OCI-LY7 (cell line): ENCODE results near the gene PGM2L1. TPM values are rescaled to one million over a fixed set of nuclear protein-coding genes. Genes with fewer than 3 reads are reported as not detected.

Source experiments
- BruUV-seq: library from RNA; stranded (reverse); fragments of 400-500 nt; replicated peaks from 2 replicates; lab custom pipeline; 2021; lab: Mats Ljungman, UMichigan
- CTCF ChIA-PET: fragments of 300-600 bp; sonication (Branson Sonifier 250); formaldehyde crosslinking; loops from one replicate; lab custom pipeline; 2022; ENCODE audit warnings: antibody characterized with exemption; ENCODE audit not compliant: unreplicated experiment; lab: Charles Lee
- POLR2A ChIA-PET: fragments of 300-600 bp; sonication (Branson Sonifier 250); formaldehyde crosslinking; loops from one replicate; lab custom pipeline; 2022; ENCODE audit warnings: antibody characterized with exemption; lab: Charles Lee
- DNase-seq: peaks from one replicate; pipeline ENCODE4 v3.0.0-alpha.2; 2015; ENCODE audit warnings: low spot score
- H2AFZ ChIP-seq: fragments of 200-600 bp; sonication (generic), shearing (Covaris generic); 2 replicates; pipeline ENCODE4 v1.6.1; 2014; ENCODE audit warnings: mild to moderate bottlenecking, antibody characterized with exemption, low read length, moderate library complexity
- H3K27ac ChIP-seq: fragments of 200-600 bp; sonication (generic); 2 replicates; pipeline ENCODE4 v1.5.1; 2014; ENCODE audit warnings: mixed run types, low read depth, mild to moderate bottlenecking, moderate library complexity, low read length, inconsistent platforms; ENCODE audit not compliant: poor library complexity, severe bottlenecking
- H3K36me3 ChIP-seq: fragments of 200-600 bp; sonication (generic); 2 replicates; pipeline ENCODE4 v1.6.1; 2014; ENCODE audit warnings: mild to moderate bottlenecking, antibody characterized with exemption, low read length, moderate library complexity, mixed read lengths; ENCODE audit not compliant: insufficient read depth
- H3K4me1 ChIP-seq: fragments of 200-600 bp; sonication (generic); 2 replicates; pipeline ENCODE4 v1.5.1; 2014; ENCODE audit warnings: mild to moderate bottlenecking, low read length; ENCODE audit not compliant: insufficient read depth, poor library complexity, severe bottlenecking
- H3K4me2 ChIP-seq: fragments of 200-600 bp; sonication (generic); 2 replicates; pipeline ENCODE4 v1.6.1; 2014; ENCODE audit warnings: mild to moderate bottlenecking, low read length
- H3K4me3 ChIP-seq: fragments of 200-600 bp; sonication (generic); 2 replicates; pipeline ENCODE4 v1.5.1; 2014; ENCODE audit warnings: mild to moderate bottlenecking, low read depth, low read length; ENCODE audit not compliant: poor library complexity, severe bottlenecking
- H3K79me2 ChIP-seq: fragments of 200-600 bp; sonication (generic); 2 replicates; pipeline ENCODE4 v1.6.1; 2016; ENCODE audit warnings: low read depth, mild to moderate bottlenecking, low read length, moderate library complexity, mixed read lengths; ENCODE audit not compliant: insufficient read depth
- H3K9me2 ChIP-seq: fragments of 200-600 bp; sonication (generic); 2 replicates; pipeline ENCODE4 v1.6.1; 2016; ENCODE audit warnings: mild to moderate bottlenecking, low read length, mixed read lengths; ENCODE audit not compliant: insufficient read depth
- H3K9me3 ChIP-seq: fragments of 200-600 bp; sonication (generic); 2 replicates; pipeline ENCODE4 v1.6.1; 2014; ENCODE audit warnings: mild to moderate bottlenecking, mixed run types, low read length, mixed read lengths
- H4K20me1 ChIP-seq: fragments of 200-600 bp; sonication (generic); 2 replicates; pipeline ENCODE4 v1.6.1; 2014; ENCODE audit warnings: mild to moderate bottlenecking, antibody characterized with exemption, low read length, moderate library complexity, mixed read lengths; ENCODE audit not compliant: insufficient read depth
- EZH2phosphoT487 ChIP-seq: fragments of 200-600 bp; sonication (generic); IDR thresholded peaks from 2 replicates; pipeline ENCODE4 v1.6.1; 2018; ENCODE audit warnings: low read depth, borderline replicate concordance, mild to moderate bottlenecking, mixed run types, antibody characterized with exemption, low read length, moderate library complexity, mixed read lengths
- intact Hi-C: fragments of 100-400 bp; cut with micrococcal nuclease; formaldehyde crosslinking; loops from one replicate; pipeline ENCODE4 v1.10.0; 2022; ENCODE audit not compliant: unreplicated experiment
- total RNA-seq, 2 experiments: library from RNA; depleted of rRNA in 1 of 2; stranded (reverse); fragments of >200 nt in 1 of 2; shearing (Covaris generic) in 1 of 2; gene quantifications; 2 replicates each; pipeline ENCODE4 v1.2.3, GENCODE V29; 2014 to 2022
- TF ChIP-seq, protein P1 (sequence below): fragments of 200-600 bp; sonication (generic); conservative IDR thresholded peaks from 2 replicates; pipeline ENCODE4 v1.5.1; 2014; ENCODE audit warnings: mild to moderate bottlenecking, antibody characterized with exemption, low read length, moderate library complexity, mixed read lengths

The PGM2L1 gene
- total RNA-seq, 2 experiments from 2014 or later: 0.78 to 0.79 TPM

DNA sequence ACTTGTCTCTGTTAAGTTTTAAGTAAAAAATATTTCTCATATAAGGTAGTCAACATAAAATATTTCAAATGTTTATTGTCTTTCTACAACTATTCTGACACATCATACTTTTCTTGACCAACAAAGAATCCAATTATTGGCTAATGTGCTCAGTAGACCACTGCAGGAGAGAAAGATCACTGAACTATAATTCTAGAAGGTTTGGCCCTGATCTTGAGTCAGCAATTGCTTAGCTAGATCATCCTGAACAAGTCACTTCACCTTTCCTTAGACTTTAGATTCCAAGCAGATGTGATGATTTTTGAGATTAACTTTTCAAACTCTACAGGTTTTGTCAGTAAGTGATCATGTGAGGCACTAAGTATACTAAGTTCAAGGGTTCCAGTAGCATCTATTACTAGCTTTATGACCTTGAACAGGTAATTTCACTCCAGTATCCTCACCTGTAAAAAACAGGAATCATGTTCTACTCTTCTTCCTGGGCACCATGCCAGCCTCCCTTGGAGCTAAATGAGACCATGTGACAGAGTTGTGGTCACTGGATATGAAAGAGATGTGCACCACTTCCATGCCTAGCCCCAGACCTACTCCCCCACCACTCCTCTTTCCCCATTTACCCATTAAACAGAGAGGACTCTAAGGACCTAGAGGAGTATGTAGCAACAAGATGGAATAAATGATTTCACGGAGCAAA, 17.3 kb downstream of the PGM2L1 start:
- CTCF ChIA-PET: no interaction called here
- BruUV-seq: no TSS peak
- no peak overlapping the region for H3K27ac ChIP-seq

DNA sequence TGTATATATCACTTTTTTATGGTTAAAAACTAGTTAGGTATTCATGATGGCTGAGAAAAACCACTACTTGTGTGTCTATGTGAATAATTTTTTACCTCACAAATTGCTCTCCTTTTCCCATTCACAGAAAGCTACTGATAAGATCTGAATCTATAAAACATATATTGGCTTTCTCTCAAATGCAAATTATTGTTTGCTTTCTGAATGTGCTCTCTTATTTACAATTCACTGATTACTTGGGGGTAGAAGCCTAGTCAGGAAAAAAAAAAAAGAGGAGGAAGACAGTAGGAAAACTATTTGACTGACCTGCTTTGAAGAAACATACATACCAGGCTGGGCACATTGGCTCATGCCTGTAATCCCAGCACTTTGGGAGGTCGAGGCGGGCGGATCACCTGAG, 20.5 kb downstream of the PGM2L1 start:
- H3K79me2 ChIP-seq: no peaks in the 10 kb centered on the region
- CTCF ChIA-PET: no interaction called here
- H2AFZ ChIP-seq: no peak overlapping the region
- H3K4me1 ChIP-seq: no peaks in the 10 kb centered on the region
- intact Hi-C loops: no loop called here
- POLR2A ChIA-PET: no interaction called here
- no peak for DNase-seq
- no peaks in the 10 kb centered on the region for H3K36me3 ChIP-seq
- no TSS peak for BruUV-seq
- H3K27ac ChIP-seq: no peak overlapping the region
- no peaks in the 10 kb centered on the region for H3K9me3 ChIP-seq
- H3K4me3 ChIP-seq: no peak overlapping the region
- TF ChIP-seq, protein P1, sequence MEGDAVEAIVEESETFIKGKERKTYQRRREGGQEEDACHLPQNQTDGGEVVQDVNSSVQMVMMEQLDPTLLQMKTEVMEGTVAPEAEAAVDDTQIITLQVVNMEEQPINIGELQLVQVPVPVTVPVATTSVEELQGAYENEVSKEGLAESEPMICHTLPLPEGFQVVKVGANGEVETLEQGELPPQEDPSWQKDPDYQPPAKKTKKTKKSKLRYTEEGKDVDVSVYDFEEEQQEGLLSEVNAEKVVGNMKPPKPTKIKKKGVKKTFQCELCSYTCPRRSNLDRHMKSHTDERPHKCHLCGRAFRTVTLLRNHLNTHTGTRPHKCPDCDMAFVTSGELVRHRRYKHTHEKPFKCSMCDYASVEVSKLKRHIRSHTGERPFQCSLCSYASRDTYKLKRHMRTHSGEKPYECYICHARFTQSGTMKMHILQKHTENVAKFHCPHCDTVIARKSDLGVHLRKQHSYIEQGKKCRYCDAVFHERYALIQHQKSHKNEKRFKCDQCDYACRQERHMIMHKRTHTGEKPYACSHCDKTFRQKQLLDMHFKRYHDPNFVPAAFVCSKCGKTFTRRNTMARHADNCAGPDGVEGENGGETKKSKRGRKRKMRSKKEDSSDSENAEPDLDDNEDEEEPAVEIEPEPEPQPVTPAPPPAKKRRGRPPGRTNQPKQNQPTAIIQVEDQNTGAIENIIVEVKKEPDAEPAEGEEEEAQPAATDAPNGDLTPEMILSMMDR: no peak
- TF ChIP-seq EZH2phosphoT487: no peak
- H3K4me2 ChIP-seq: no peak overlapping the region
- no peaks in the 10 kb centered on the region for H4K20me1 ChIP-seq
- no peaks in the 10 kb centered on the region for H3K9me2 ChIP-seq

More for the DNA sequence above, 17.3 kb downstream of the PGM2L1 start:
- no peaks in the 10 kb centered on the region for H4K20me1 ChIP-seq
- no peak overlapping the region for H3K4me3 ChIP-seq
- H3K9me2 ChIP-seq: no peaks in the 10 kb centered on the region
- no peak for TF ChIP-seq EZH2phosphoT487
- TF ChIP-seq, protein P1: no peak
- no peaks in the 10 kb centered on the region for H3K9me3 ChIP-seq
- no peaks in the 10 kb centered on the region for H3K79me2 ChIP-seq
- POLR2A ChIA-PET: no interaction called here
- intact Hi-C loops: no loop called here
- no peaks in the 10 kb centered on the region for H3K4me1 ChIP-seq
- no peaks in the 10 kb centered on the region for H3K36me3 ChIP-seq
- H2AFZ ChIP-seq: no peak overlapping the region
- no peak for DNase-seq
- no peak overlapping the region for H3K4me2 ChIP-seq

DNA sequence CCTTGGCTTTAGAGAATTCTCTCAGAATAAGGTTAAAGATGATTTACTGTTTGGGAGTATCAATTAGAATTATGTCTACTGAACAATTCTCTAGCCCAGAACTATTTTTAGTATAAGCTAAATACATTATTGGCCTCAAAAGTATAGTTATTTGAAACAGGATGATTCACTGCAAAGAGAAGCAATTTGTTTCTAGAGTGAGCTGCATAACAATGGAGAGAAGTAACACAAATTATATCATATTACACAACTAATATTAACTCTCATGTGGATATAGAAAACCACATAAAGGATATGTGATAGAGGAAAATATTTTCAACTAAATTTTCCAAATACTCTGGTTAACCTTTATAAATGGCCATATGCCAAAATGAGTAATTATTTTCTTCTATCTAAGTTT, 24.9 kb downstream of the PGM2L1 start:
- Histone ChIP-seq H3K79me2 (no peaks in the 10 kb centered on the region), H3K4me2 (no peak overlapping the region), H3K4me1 (no peaks in the 10 kb centered on the region), H2AFZ (no peak overlapping the region), H3K4me3 (no peak overlapping the region), H3K36me3 (no peaks in the 10 kb centered on the region), H3K27ac (no peak overlapping the region), H4K20me1 (no peaks in the 10 kb centered on the region), H3K9me2 (no peaks in the 10 kb centered on the region), H3K9me3 (no peaks in the 10 kb centered on the region)
- ChIA-PET POLR2A (interaction anchor here (1.6 kb wide), 1 partner anchor 9 kb away, joined by 4 read pairs; no protein-coding TSS in a partner anchor), CTCF (no interaction called here)
- no peak for TF ChIP-seq EZH2phosphoT487
- TF ChIP-seq, protein P1: no peak
- DNase-seq: no peak
- intact Hi-C loops: no loop called here
- BruUV-seq: no TSS peak
